Smooth muscle cell (in vitro differentiated cells): ENCODE data around the gene FBXL12. TPM values are rescaled to one million over a fixed set of nuclear protein-coding genes. Genes with fewer than 3 reads are reported as not detected.
A peak's percentile ranks its signal among the peaks of the same experiment; 100 is the strongest.

Experiments used
- DNase-seq: peaks from one replicate; lab custom pipeline; 2025; ENCODE audit not compliant: unreplicated experiment; lab: John Stamatoyannopoulos, UW
- H2AFZ ChIP-seq: fragments of 200-600 bp; sonication (generic); 2 replicates; pipeline ENCODE4 v1.6.0; 2016; ENCODE audit warnings: antibody characterized with exemption, low read depth, mild to moderate bottlenecking
- H3F3A ChIP-seq: fragments of 200-600 bp; sonication (generic); 2 replicates; pipeline ENCODE4 v1.6.0; 2017; ENCODE audit warnings: antibody characterized with exemption, low read depth
- H3K27ac ChIP-seq: fragments of 200-600 bp; sonication (generic); 2 replicates; pipeline ENCODE4 v1.5.1; 2016; ENCODE audit warnings: low read depth, mild to moderate bottlenecking
- H3K27me3 ChIP-seq: fragments of 200-600 bp; sonication (generic); 2 replicates; pipeline ENCODE4 v1.6.1; 2016; ENCODE audit warnings: low read depth, mild to moderate bottlenecking
- H3K36me3 ChIP-seq: fragments of 200-600 bp; sonication (generic); 2 replicates; pipeline ENCODE4 v1.5.1; 2016; ENCODE audit warnings: low read depth
- H3K4me1 ChIP-seq: fragments of 200-600 bp; sonication (generic); 2 replicates; pipeline ENCODE4 v1.5.1; 2016; ENCODE audit warnings: low read depth
- H3K4me2 ChIP-seq: fragments of 200-600 bp; sonication (generic); 2 replicates; pipeline ENCODE4 v1.6.0; 2016; ENCODE audit warnings: mild to moderate bottlenecking
- H3K4me3 ChIP-seq: fragments of 200-600 bp; sonication (generic); 2 replicates; pipeline ENCODE4 v1.5.1; 2016; ENCODE audit warnings: mild to moderate bottlenecking
- H3K79me2 ChIP-seq: fragments of 200-600 bp; sonication (generic); 2 replicates; pipeline ENCODE4 v1.6.0; 2016; ENCODE audit warnings: low read depth, mild to moderate bottlenecking
- H3K9ac ChIP-seq: fragments of 200-600 bp; sonication (generic); 2 replicates; pipeline ENCODE4 v1.6.0; 2016; ENCODE audit warnings: low read depth
- H3K9me3 ChIP-seq: fragments of 200-600 bp; sonication (generic); replicated peaks from 2 replicates; pipeline ENCODE4 v1.5.1; 2016; ENCODE audit warnings: low read depth
- H4K20me1 ChIP-seq: fragments of 200-600 bp; sonication (generic); 2 replicates; pipeline ENCODE4 v1.6.0; 2016; ENCODE audit warnings: low read depth
- CTCF ChIP-seq: fragments of 200-600 bp; sonication (generic); IDR thresholded peaks from 2 replicates; pipeline ENCODE4 v1.5.1; 2017; ENCODE audit warnings: borderline replicate concordance, mild to moderate bottlenecking, antibody characterized with exemption; ENCODE audit not compliant: insufficient read depth, poor library complexity, severe bottlenecking
- WGBS: methylation state at CpG from one replicate; pipeline ENCODE4 v1.1.7; 2016; ENCODE audit warnings: low lambda C conversion rate; 5-methylcytosine and 5-hydroxymethylcytosine counted together
- polyA plus RNA-seq: library from polyadenylated mRNA; unstranded; fragments of >200 nt; fragmentation: Nextera tagmentation; extraction: Ambion mirVana; gene quantifications from 2 replicates; pipeline ENCODE4 v1.2.1, GENCODE V29; 2016
- total RNA-seq: library from RNA; depleted of rRNA; stranded (reverse); fragments of >200 nt; gene quantifications from 2 replicates; pipeline ENCODE4 v1.2.3, GENCODE V29; 2014

Gene FBXL12
- total and polyA plus RNA-seq, 2 experiments from 2014 or later, result 38.2 to 62.5 TPM

DNA sequence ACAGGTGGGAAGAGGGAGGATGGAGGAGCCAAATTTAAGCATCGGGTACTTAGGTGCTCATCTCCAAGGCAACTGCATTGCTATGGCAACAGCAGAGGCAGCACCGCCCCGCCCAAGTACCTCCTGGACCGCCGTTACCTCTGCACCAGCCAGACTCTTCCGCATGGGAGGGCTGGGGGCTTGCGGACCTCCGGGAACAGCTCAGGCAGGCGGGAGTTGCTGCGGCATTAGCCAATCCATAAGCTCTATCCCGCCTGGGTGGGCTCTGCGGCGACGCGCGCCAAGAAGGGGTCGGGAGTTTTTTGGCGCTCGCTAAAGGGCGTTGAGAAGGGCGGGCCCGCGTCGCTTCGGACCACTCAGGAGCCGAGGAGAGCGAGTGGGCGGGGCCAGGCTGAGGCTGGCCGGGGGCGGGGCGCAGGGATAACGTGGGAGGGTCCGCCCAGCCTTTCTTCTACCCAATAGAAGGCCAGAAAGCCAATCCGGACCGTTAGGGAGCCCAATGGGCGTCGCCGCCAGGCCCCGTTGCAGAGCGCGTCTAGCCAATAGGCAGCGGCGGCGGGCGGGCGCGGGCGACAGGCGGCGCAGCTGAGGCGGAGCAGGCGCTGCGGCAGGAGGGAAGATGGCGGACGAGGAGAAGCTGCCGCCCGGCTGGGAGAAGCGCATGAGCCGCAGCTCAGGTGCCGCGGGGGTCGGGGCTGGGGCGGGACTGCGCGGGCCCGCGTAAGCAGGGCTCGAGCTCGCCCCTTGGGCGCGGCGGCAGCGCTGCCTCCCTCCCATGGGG, 16.0 kb upstream of the FBXL12 start, which contains the start of gene PIN1:
Gene PIN1 (plus strand): TSS at position 593 of the 781 bp plus-strand sequence. CDS start 27 bp downstream, at position 620.
- H4K20me1 ChIP-seq, result peaks cover 2% of the 10 kb centered on the region
- peak; percentile 43 for TF ChIP-seq CTCF
- no peaks in the 10 kb centered on the region for H3K9me3 ChIP-seq
- WGBS, result 1% methylated on average over 38 of the region's 73 CpGs
- H3F3A ChIP-seq, result peaks cover 2% of the 10 kb centered on the region
- peak within 1 kb of the TSS; percentile 100 for H3K4me2 ChIP-seq
- H2AFZ ChIP-seq, result no peak within 1 kb of the TSS
- DNase-seq, result peak; percentile 95
- H3K79me2 ChIP-seq, result peaks cover 35% of the 10 kb centered on the region
- H3K27me3 ChIP-seq, result no peaks in the 10 kb centered on the region
- no peaks in the 10 kb centered on the region for H3K36me3 ChIP-seq
- peak within 1 kb of the TSS; percentile 77 for H3K4me3 ChIP-seq
- H3K4me1 ChIP-seq, result peaks cover 6% of the 10 kb centered on the region
- peak within 1 kb of the TSS; percentile 75 for H3K9ac ChIP-seq
- no peak within 1 kb of the TSS for H3K27ac ChIP-seq

GRCh38 chr19:9834307-9834725, 15.4 kb upstream of the FBXL12 start:
- no peak for DNase-seq
- no peak for TF ChIP-seq CTCF
- H4K20me1 ChIP-seq, result peaks cover 8% of the 10 kb centered on the region
- peaks cover 41% of the 10 kb centered on the region for H3K79me2 ChIP-seq
- H3K27ac ChIP-seq, result no peak overlapping the region
- peak overlapping the region; percentile 77 for H3K4me3 ChIP-seq
- peaks cover 2% of the 10 kb centered on the region for H3F3A ChIP-seq
- no peak overlapping the region for H2AFZ ChIP-seq
- H3K9ac ChIP-seq, result no peak overlapping the region
- no peaks in the 10 kb centered on the region for H3K9me3 ChIP-seq
- H3K36me3 ChIP-seq, result no peaks in the 10 kb centered on the region
- peaks cover 6% of the 10 kb centered on the region for H3K4me1 ChIP-seq
- H3K27me3 ChIP-seq, result no peaks in the 10 kb centered on the region
- H3K4me2 ChIP-seq, result no peak overlapping the region
- 76% methylated on average over 6 of the region's 6 CpGs for WGBS

GRCh38 chr19:9828551-9829063, 9.7 kb upstream of the FBXL12 start:
- H3K9me3 ChIP-seq, result no peaks in the 10 kb centered on the region
- no peaks in the 10 kb centered on the region for H3K36me3 ChIP-seq
- 38% methylated on average over 13 of the region's 13 CpGs for WGBS
- H2AFZ ChIP-seq, result no peak overlapping the region
- peak overlapping the region; percentile 86 for H3K9ac ChIP-seq
- peaks cover 67% of the 10 kb centered on the region for H3K79me2 ChIP-seq
- peak overlapping the region; percentile 70 for H3K4me3 ChIP-seq
- H3F3A ChIP-seq, result no peaks in the 10 kb centered on the region
- H3K4me2 ChIP-seq, result peak overlapping the region; percentile 98
- no peak for DNase-seq
- peaks cover 20% of the 10 kb centered on the region for H4K20me1 ChIP-seq
- TF ChIP-seq CTCF, result no peak
- no peak overlapping the region for H3K27ac ChIP-seq
- H3K27me3 ChIP-seq, result no peaks in the 10 kb centered on the region
- H3K4me1 ChIP-seq, result peaks cover 11% of the 10 kb centered on the region
